ENCODE measurements around the gene SDF4. TPM values are rescaled to one million over a fixed set of nuclear protein-coding genes. Genes with fewer than 3 reads are reported as not detected.

The SDF4 gene
- total and polyA plus RNA-seq, 2 of the 13 experiments (the other 11 are each of a cell fraction or from before 2014, with no cell fraction given) = 80.8 to 107 TPM

DNA sequence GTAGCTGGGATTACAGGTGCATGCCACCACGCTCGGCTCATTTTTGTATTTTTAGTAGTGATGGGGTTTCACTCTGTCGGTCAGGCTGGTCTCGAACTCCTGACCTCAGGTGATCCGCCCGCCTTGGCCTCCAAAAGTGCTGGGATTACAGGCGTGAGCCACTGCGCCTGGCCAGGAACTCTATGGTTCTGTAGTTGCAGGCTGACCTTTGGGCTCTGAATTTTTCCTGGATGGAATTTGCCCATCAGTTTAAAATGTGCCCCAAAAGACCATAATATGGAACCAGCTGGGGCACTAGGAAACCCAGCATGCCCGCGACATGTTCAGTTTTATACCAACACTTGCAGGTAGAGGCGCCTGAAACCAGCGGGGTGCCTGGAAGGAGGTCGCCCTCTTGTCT is 46.8 kb upstream of the SDF4 start (continued):
- TF ChIP-seq ZBTB33 (CRISPR knock-in tag; IDR thresholded peaks at IDR 0.05) = peak; percentile 84

DNA sequence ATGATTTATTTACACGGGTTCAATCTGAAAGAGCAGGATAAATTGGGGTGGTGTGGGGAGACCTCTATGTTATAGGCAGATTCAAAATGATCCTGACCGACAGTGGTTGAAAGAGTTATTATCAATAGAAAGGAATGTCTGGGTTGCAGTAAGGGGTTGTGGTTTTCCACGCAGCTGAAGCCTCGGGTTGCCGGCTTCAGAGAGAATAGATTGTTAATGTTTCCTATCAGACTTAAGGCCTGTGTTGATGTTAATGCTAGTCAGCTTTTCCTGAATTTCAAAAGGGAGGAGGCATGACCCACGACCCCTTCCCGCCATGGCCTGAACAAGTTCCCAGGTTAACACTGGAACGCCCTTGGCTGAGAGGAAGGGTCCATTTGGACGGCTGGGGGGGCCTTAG is 44.0 kb upstream of the SDF4 start:
- FAIRE-seq = no peak
- CTCF ChIA-PET (ENCODE audit: low intra/inter-chr PET ratio, low total read pairs) = no interaction called here
- TSS peak; percentile 70 for BruUV-seq (replicated peaks)

More for the DNA sequence above, 44.0 kb upstream of the SDF4 start:
- no peaks in the 10 kb centered on the region; a peak in 1 of 5 replicates for H3K27me3 ChIP-seq (ENCODE audit: control insufficient read depth in 1 of 2, insufficient read depth in 2 of 2, low read length in 2 of 2)
- peaks cover 15% of the 10 kb centered on the region; the same call in 1 of the 2 replicates for H4K20me1 ChIP-seq (ENCODE audit: insufficient read depth, low read length)
- no peak overlapping the region for H3K9ac ChIP-seq (ENCODE audit: insufficient read depth, low read depth, low read length)
- H3K4me1 ChIP-seq (ENCODE audit: insufficient read depth, low read length) = peaks cover 53% of the 10 kb centered on the region
- no peaks in the 10 kb centered on the region for H3K9me3 ChIP-seq (ENCODE audit: low read length)
- peaks cover 24% of the 10 kb centered on the region for H3K79me2 ChIP-seq (ENCODE audit: insufficient read depth, low read length)
- H2AFZ ChIP-seq (ENCODE audit: low read length) = no peak overlapping the region
- ATAC-seq (no peak), DNase-seq (ENCODE audit: low spot score) (no peak)
- H3K4me3 ChIP-seq (replicated peaks in 1 of 3; ENCODE audit: insufficient read depth in 1 of 3, low read depth in 2 of 3, low read length in 3 of 3) = no peak overlapping the region
- no peak overlapping the region for H3K27ac ChIP-seq (ENCODE audit: extremely low read length, insufficient read depth, low read length)
- intact Hi-C loops (cut with micrococcal nuclease; ENCODE audit: unreplicated experiment) (no loop called here), in situ Hi-C loops (cut with HindIII; ENCODE audit: extremely low pct_ligation_motif_present, low pct_unique_long_range_greater_than_20kb) (no loop called here)
- POLR2A ChIA-PET = no interaction called here
- peaks cover 0 to 2% of the 10 kb centered on the region in 2 experiments; a peak in 1 of 5 replicates for H3K36me3 ChIP-seq (replicated peaks in 1 of 2; ENCODE audit: control insufficient read depth in 1 of 2, insufficient read depth in 2 of 2, low read length in 2 of 2)
- WGBS (ENCODE audit: low lambda C conversion rate) = 85% methylated on average over 9 of the region's 9 CpGs
- H3K4me2 ChIP-seq (ENCODE audit: low read depth, low read length) = no peak overlapping the region
- TF ChIP-seq CCAR2 (optimal IDR thresholded peaks at IDR 0.05; ENCODE audit: low read depth, low read length) = no peak
- no peak for TF ChIP-seq NR1H2 (CRISPR knock-in tag; IDR thresholded peaks at IDR 0.05; ENCODE audit: borderline replicate concordance, low read depth)
- TF ChIP-seq REPIN1 (CRISPR knock-in tag; IDR thresholded peaks at IDR 0.05; ENCODE audit: borderline replicate concordance, low read depth) = no peak
- no peak for TF ChIP-seq ZNF337 (CRISPR knock-in tag; IDR thresholded peaks at IDR 0.05; ENCODE audit: borderline replicate concordance, low read depth)
- TF ChIP-seq REL (CRISPR knock-in tag; conservative IDR thresholded peaks at IDR 0.05) = no peak
- no peak for TF ChIP-seq GZF1 (CRISPR knock-in tag; IDR thresholded peaks at IDR 0.05)
